Epithelial cell of proximal tubule (primary cell): Measurements from ENCODE around the gene RGS9BP. TPM values are rescaled to one million over a fixed set of nuclear protein-coding genes. Genes with fewer than 3 reads are reported as not detected.
"Not testable (repeated sequence)": the region's sequence is repeated elsewhere in the genome, so short reads cannot be mapped to it uniquely, and the experiment has no call there.

Experiments
- DNase-seq: peaks from one replicate; pipeline ENCODE4 v3.0.0-alpha.2; 2011; ENCODE audit warnings: low read depth
- H3K4me3 ChIP-seq: 2 replicates; pipeline ENCODE4 v1.5.1; 2011; ENCODE audit warnings: low read depth, mild to moderate bottlenecking, low read length
- total RNA-seq: library from RNA; depleted of rRNA; stranded (reverse); fragments of >200 nt; gene quantifications from 2 replicates; pipeline ENCODE4 v1.2.3, GENCODE V29; 2015
- TF ChIP-seq, protein P1 (sequence below): conservative IDR thresholded peaks from 2 replicates; pipeline ENCODE4 v1.5.1; 2012; ENCODE audit warnings: low read depth, mild to moderate bottlenecking, low read length

Gene RGS9BP
- total RNA-seq, 1 donor from 2014 or later = 0.12 TPM

GRCh38 chr19:32642771-32643170 is 32.9 kb upstream of the RGS9BP start:
- TF ChIP-seq, protein P1, sequence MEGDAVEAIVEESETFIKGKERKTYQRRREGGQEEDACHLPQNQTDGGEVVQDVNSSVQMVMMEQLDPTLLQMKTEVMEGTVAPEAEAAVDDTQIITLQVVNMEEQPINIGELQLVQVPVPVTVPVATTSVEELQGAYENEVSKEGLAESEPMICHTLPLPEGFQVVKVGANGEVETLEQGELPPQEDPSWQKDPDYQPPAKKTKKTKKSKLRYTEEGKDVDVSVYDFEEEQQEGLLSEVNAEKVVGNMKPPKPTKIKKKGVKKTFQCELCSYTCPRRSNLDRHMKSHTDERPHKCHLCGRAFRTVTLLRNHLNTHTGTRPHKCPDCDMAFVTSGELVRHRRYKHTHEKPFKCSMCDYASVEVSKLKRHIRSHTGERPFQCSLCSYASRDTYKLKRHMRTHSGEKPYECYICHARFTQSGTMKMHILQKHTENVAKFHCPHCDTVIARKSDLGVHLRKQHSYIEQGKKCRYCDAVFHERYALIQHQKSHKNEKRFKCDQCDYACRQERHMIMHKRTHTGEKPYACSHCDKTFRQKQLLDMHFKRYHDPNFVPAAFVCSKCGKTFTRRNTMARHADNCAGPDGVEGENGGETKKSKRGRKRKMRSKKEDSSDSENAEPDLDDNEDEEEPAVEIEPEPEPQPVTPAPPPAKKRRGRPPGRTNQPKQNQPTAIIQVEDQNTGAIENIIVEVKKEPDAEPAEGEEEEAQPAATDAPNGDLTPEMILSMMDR = no peak

DNA sequence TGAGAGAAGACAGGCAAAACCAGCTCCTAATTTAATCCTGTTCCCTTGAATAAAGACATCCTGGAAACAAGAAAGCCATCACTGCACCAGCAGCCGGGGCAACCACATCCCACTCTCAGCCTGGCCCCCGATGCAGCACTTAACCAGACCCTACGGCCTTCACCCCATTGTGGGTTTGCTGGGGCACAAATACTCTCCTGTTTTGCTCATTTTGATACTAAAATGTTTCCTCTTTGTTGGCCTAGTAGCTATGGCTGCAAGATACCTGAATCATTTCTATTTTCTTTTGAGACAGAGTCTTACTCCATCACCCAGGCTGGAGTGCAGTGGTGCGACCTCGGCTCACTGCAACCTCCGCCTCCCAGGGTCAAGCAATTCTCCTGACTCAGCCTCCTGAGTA is 29.1 kb upstream of the RGS9BP start:
- no peak for DNase-seq
- H3K4me3 ChIP-seq = no peak overlapping the region
- TF ChIP-seq, protein P1 = no peak

More at GRCh38 chr19:32642771-32643170, 32.9 kb upstream of the RGS9BP start:
- H3K4me3 ChIP-seq = no peak overlapping the region
- DNase-seq = no peak

DNA sequence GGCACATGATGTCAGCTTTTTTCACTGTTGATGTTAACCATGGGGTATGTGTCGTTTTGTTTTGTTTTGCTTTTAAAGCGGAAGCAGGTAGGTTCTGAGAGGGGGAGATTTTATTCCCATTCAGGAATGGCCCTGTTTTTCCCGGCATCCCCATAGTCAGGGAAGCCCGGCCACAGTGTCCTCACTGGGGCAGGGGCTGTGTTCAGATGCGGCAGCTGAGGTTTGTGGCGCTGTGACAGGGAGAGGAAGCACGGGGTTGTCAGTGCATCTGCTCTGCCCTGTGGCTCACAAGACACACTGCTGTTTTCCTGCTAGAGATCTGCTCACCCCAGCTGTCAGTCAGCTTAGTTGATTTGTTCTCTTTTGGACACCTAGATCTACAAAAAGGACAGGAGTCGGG is 28.3 kb upstream of the RGS9BP start:
- H3K4me3 ChIP-seq = no peak overlapping the region
- TF ChIP-seq, protein P1 = no peak
- DNase-seq = no peak

DNA sequence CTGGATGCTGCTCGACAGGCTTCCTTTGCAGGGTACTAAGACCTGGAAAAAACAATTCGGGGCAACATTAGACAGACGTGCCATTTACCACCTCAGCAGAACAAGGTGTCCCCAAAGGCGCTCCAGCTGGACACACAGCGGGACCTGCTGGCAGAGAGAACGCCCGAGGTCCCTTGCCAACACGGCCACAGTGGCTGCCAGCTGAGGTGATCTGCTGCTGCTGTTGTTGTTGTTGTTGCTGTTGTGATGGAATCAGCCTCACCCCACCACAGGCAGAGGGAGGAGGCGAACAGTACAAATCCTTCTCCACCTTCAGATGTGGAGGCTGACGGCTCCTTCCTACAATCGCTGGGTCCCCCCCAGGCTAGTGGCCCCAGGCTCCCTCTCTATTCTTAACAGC is 25.9 kb upstream of the RGS9BP start:
- no peak for DNase-seq
- H3K4me3 ChIP-seq = no peak overlapping the region
- TF ChIP-seq, protein P1 = no peak

DNA sequence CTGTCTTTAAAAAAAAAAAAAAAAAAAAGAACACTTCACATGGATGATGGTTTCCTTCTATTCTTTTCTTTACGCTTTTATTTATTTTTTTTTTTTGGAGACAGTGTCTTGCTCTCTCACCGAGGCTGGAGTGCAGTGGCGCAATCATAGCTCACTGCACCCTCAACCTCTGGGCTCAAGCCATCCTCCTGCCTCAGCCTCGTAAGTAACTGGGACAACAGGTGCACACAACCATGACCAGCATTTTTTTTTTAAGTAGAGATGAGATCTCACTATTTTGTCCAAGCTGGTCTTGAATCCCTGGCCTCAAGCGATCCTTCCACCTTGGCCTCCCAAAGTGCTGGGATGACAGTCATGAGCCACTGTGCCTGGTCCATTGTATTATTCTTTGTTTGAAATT is 25.0 kb upstream of the RGS9BP start:
- no peak overlapping the region for H3K4me3 ChIP-seq
- DNase-seq = no peak
- TF ChIP-seq, protein P1 = no peak

DNA sequence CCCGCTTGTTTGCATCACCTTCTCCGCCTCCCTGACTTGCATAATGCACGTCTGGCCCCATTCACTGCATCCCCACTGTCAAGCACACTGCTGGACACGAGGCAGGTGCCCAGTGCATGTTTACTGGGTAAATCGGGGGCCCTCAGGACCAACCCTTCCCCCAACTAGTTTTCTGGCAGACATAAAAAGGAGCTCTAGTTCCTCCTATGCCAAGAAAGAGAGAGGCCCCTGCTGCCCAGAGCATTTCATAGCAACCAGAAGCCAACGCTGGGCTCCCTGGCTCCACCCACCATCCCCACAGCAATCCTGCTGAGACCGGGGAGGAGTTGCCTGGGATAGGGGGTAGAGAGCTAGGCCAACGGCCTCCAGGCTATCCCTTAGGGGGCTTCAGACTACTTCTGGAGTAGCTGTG is 23.9 kb upstream of the RGS9BP start:
- TF ChIP-seq, protein P1 = no peak
- no peak for DNase-seq
- H3K4me3 ChIP-seq = no peak overlapping the region

DNA sequence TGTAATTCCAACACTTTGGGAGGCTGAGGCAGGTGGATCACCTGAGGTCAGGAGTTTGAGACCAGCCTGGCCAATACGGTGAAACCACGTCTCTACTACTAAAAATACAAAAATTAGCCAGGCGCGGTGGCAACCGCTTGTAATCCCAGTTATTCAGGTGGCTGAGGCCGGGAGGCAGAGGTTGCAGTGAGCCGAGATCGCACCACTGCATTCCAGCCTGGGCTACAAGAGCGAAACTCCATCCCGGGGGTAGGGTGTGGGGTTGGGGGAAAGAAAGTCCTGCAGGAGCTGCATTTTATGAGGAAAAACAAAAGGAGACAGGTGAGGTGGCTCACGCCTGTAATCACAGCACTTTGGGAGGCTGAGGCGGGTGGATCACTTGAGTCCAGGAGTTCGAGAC is 23.3 kb upstream of the RGS9BP start:
- not testable (repeated sequence) for DNase-seq

More for the DNA sequence above, 23.3 kb upstream of the RGS9BP start:
- H3K4me3 ChIP-seq = not testable (repeated sequence)
